Urinary bladder (tissue), 4 donors: ENCODE measurements around the gene KDM2A. TPM values are rescaled to one million over a fixed set of nuclear protein-coding genes. Genes with fewer than 3 reads are reported as not detected.
"Not testable (repeated sequence)": the region's sequence is repeated elsewhere in the genome, so short reads cannot be mapped to it uniquely, and the experiment has no call there.

Experiments used
- DNase-seq: peaks from one replicate; pipeline ENCODE4 v3.0.0-alpha.2; 2015; ENCODE audit errors: extremely low spot score
- H3K27ac ChIP-seq: one replicate; pipeline ENCODE4 v1.5.1; 2013; ENCODE audit warnings: low read depth, mild to moderate bottlenecking, moderate library complexity
- H3K36me3 ChIP-seq: one replicate; pipeline ENCODE4 v1.6.1; 2013; ENCODE audit warnings: mild to moderate bottlenecking, moderate library complexity; ENCODE audit not compliant: insufficient read depth
- H3K4me1 ChIP-seq: one replicate; pipeline ENCODE4 v1.6.1; 2013; ENCODE audit warnings: mild to moderate bottlenecking, moderate library complexity; ENCODE audit not compliant: insufficient read depth
- H3K4me3 ChIP-seq: one replicate; pipeline ENCODE4 v1.5.1; 2013; ENCODE audit warnings: low read depth, low read length
- WGBS: extraction: QIAGEN DNeasy Blood & Tissue Kit; methylation state at CpG from one replicate; pipeline ENCODE4 v1.1.7; 2013; 5-methylcytosine and 5-hydroxymethylcytosine counted together
- polyA plus RNA-seq: library from polyadenylated mRNA; stranded (reverse); fragments of 200-250 nt; gene quantifications from one replicate; pipeline ENCODE4 v1.2.3, GENCODE V29; 2013
- total RNA-seq: library from RNA; depleted of rRNA; stranded (reverse); fragments of >200 nt; gene quantifications from one replicate; pipeline ENCODE4 v1.2.3, GENCODE V29; 2014
- donor health status: healthy with polysubstance abuse.
- donor health status: healthy.

KDM2A gene
- total and polyA plus RNA-seq, 2 donors: 47.8 to 74.8 TPM

DNA sequence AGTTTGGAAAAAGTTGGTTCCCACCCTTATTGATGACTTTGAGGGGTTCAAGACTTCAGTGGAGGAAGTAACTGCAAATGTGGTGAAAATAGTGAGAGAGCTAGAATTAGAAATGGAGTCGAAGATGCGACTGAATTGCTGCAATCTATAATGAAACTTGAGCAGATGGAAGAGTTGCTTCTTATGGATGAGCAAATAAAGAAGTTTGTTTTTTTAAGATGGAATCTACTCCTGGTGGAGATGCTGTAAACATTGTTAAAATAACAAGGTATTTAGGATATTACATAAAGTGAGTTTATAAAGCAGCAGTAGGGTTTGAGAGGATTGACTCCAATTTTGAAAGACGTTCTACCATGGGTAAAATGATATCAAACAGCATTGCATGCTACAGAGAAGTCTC, 83.0 kb downstream of the KDM2A start:
- DNase-seq: no peak
- Histone ChIP-seq H3K36me3 (peaks cover 4% of the 10 kb centered on the region), H3K4me1 (no peaks in the 10 kb centered on the region), H3K4me3 (no peak overlapping the region), H3K27ac (no peak overlapping the region)
- WGBS: 87% methylated on average over 3 of the region's 3 CpGs

GRCh38 chr11:67204822-67205221, 85.8 kb downstream of the KDM2A start:
- no peak for DNase-seq
- H3K36me3 ChIP-seq: peaks cover 9% of the 10 kb centered on the region
- H3K4me1 ChIP-seq: no peaks in the 10 kb centered on the region
- no peak overlapping the region for H3K27ac ChIP-seq
- H3K4me3 ChIP-seq: no peak overlapping the region
- WGBS: 83% methylated on average over 3 of the region's 3 CpGs

GRCh38 chr11:67209222-67209621, 90.2 kb downstream of the KDM2A start:
- WGBS: 95% methylated on average over 6 of the region's 6 CpGs
- H3K4me1 ChIP-seq, H3K27ac ChIP-seq, H3K4me3 ChIP-seq, DNase-seq, H3K36me3 ChIP-seq: not testable (repeated sequence)

- Histone ChIP-seq H3K4me1 (no peaks in the 10 kb centered on the region), H3K36me3 (peaks cover 5% of the 10 kb centered on the region), H3K27ac (no peak overlapping the region), H3K4me3 (no peak overlapping the region)
- 83% methylated on average over 2 of the region's 2 CpGs for WGBS
- no peak for DNase-seq
Measured at GRCh38 chr11:67211656-67212436, 92.8 kb downstream of the KDM2A start.

DNA sequence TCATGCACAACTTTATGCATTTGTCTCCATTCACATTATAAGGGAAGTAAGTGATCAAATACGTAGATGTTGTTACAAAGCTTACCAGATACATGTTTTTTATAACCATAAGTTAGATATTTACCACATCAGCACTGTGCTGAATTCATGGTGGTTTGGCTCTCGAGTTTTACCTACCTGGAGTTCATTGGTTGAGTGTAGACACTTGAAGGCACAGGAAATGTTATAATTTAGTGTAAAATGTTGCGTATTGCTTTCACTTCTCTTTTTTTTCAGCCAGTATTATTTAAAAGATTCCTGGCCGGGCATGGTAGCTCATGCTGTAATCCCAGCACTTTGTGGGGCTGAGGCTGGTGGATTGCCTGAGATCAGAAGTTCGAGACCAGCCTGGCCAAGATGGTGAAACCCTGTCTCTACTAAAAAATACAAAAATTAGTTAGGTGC, 94.1 kb downstream of the KDM2A start:
- no peaks in the 10 kb centered on the region for H3K4me1 ChIP-seq
- H3K36me3 ChIP-seq: peaks cover 10% of the 10 kb centered on the region
- no peak overlapping the region for H3K27ac ChIP-seq
- no peak for DNase-seq
- no peak overlapping the region for H3K4me3 ChIP-seq
- WGBS: 78% methylated on average over 5 of the region's 5 CpGs

GRCh38 chr11:67227726-67228125, 108.7 kb downstream of the KDM2A start:
- H3K36me3 ChIP-seq: peaks cover 5% of the 10 kb centered on the region
- WGBS: 90% methylated on average over 8 of the region's 8 CpGs
- no peak overlapping the region for H3K27ac ChIP-seq
- no peaks in the 10 kb centered on the region for H3K4me1 ChIP-seq
- DNase-seq: no peak
- no peak overlapping the region for H3K4me3 ChIP-seq

GRCh38 chr11:67230406-67230805, 111.3 kb downstream of the KDM2A start:
- Histone ChIP-seq H3K4me1 (no peaks in the 10 kb centered on the region), H3K36me3 (peaks cover 3% of the 10 kb centered on the region)
- 94% methylated on average over 3 of the region's 3 CpGs for WGBS

GRCh38 chr11:67230886-67231285, 111.8 kb downstream of the KDM2A start:
- 98% methylated on average over 1 of the region's 1 CpG for WGBS
- no peaks in the 10 kb centered on the region for H3K4me1 ChIP-seq
- H3K4me3 ChIP-seq: no peak overlapping the region

More at GRCh38 chr11:67230406-67230805, 111.3 kb downstream of the KDM2A start:
- H3K4me3 ChIP-seq: no peak overlapping the region
- no peak overlapping the region for H3K27ac ChIP-seq
- no peak for DNase-seq

DNA sequence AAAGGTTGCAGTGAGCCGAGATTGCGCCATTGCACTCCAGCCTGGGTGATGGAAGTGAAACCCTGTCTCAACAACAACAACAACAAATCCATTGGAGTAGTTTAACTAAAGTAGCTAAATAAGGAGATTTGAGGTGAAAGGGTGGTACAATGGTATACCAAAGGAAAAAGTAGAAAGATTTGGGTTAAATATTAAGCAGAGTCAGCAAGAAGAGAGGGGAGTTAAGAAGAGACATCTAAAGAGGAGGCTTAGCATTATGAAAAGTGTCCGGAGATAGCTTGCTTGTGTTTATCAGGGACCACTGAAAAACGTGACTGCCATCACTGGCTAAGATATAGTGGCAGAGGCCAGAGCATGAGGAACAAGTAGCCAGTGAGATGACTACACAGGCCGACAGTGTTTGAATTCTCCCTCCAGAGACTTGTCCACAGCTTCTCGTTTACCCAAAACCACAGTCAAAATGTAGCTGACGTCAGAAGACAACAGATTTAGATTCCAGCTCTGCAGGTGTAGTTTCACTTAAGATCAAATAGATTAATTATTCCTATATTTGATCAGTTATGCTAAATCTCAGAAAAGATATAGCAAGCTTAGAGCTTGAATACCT, 114.6 kb downstream of the KDM2A start:
- peaks cover 1% of the 10 kb centered on the region for H3K36me3 ChIP-seq
- DNase-seq: no peak
- H3K27ac ChIP-seq: no peak overlapping the region
- no peaks in the 10 kb centered on the region for H3K4me1 ChIP-seq
- no peak overlapping the region for H3K4me3 ChIP-seq
- 83% methylated on average over 7 of the region's 7 CpGs for WGBS

More at GRCh38 chr11:67230886-67231285, 111.8 kb downstream of the KDM2A start:
- Histone ChIP-seq H3K27ac (no peak overlapping the region), H3K36me3 (peaks cover 3% of the 10 kb centered on the region)
- no peak for DNase-seq

- H3K27ac ChIP-seq, H3K36me3 ChIP-seq, DNase-seq, H3K4me3 ChIP-seq, H3K4me1 ChIP-seq: not testable (repeated sequence)
- 93% methylated on average over 8 of the region's 8 CpGs for WGBS
Measured at GRCh38 chr11:67234571-67234970, 115.5 kb downstream of the KDM2A start.

- Histone ChIP-seq H3K4me3 (no peak overlapping the region), H3K27ac (no peak overlapping the region), H3K36me3 (no peaks in the 10 kb centered on the region), H3K4me1 (no peaks in the 10 kb centered on the region)
- WGBS: 97% methylated on average over 1 of the region's 1 CpG
- DNase-seq: no peak
Measured at GRCh38 chr11:67237574-67237973, 118.5 kb downstream of the KDM2A start.

DNA sequence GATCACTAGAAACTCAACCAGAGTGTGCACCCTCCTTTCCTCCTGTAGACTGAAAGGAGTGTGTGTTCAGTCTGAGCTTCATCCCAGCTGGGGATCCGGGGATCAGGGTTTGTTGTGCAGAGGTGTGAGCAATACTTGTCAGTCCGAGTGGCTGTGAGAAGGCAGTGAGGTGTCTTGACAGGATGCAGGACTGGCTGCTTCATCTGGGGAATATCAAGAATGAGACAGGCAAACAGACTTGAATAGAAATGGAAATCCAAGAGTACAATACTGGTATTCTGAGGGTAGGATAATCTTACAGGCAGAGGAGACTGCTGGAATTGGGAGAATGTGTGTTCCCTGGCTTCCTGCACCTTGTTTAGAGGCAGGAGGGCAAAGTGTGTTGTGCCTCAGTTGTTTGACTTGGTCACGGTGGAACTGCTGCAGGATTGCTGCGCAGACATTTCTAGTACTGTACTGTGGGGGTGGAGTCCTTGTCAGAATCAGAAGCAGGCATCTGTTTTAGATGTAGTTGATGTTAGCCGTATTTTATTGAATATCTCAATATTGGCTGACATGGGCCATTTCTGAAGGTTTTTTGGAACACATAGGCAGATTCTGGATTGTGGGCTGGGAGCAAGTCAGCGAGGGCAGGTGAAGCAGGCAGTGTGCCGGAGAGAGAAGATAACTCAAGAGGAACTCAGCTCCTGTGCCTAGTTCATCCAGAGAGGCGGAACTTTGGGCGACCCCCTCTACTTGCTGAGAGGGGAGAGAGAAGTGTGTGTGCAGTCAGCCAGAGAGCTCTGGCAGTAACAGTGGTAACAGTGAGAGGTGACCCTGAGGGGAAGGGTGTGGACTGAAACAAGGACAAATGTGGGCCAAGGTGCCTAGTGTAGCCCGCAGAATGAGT, 120.1 kb downstream of the KDM2A start:
- DNase-seq: no peak
- no peaks in the 10 kb centered on the region for H3K36me3 ChIP-seq
- WGBS: 8% methylated on average over 10 of the region's 10 CpGs
- H3K27ac ChIP-seq: peak overlapping the region; percentile 40
- no peaks in the 10 kb centered on the region for H3K4me1 ChIP-seq
- H3K4me3 ChIP-seq: no peak overlapping the region

DNA sequence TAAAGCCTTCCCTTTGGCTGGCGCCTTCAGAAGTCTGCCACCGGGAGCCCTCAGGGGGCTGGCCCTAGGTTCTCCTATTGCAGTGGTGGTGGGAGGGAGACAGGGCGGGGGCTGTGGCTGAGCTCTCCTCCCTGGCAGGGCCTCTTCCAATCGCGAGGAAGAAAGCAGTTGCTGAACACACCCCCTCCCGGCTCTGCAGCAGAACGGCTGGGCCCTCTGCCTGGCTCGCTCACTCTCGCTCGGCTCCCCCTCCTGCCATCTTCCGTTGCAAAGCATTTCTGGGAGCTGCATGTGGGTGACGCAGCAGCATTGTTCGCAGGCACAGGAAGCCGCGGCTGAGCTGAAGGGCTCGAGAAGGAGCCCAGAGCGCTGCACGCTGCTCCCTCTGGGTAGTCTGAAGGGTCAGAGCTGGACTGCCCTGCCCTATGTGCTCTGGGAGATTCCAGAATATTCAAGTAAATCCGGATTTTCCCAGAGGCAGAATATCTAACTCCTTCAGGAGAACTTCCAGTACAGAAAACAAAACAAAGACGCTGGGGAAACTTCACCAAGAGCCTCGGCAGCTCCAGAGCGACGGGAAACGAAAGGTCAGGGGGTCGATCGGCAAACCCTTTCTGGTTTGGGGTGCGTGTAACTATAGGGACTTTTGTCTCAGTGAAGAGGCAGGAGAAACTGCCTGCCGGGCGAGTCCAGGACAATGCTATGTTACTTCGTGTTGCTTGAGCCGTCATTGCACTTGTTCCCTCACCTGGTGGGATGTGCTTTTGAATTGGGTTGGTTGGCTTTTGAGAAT, 120.9 kb downstream of the KDM2A start:
- Histone ChIP-seq H3K4me3 (peak overlapping the region; percentile 59), H3K27ac (peak overlapping the region; percentile 62), H3K36me3 (no peaks in the 10 kb centered on the region), H3K4me1 (no peaks in the 10 kb centered on the region)
- peak; percentile 94 for DNase-seq
- under 1% methylated on average over 31 of the region's 31 CpGs for WGBS
